SIG-M5 (cell line): ENCODE data around the gene UIMC1.

Experiments used
- DNase-seq: peaks from one replicate; lab custom pipeline; 2025; lab: John Stamatoyannopoulos, UW

The UIMC1 gene

GRCh38 chr5:176954050-176954449 lies 52.5 kb downstream of the UIMC1 start:
- no peak for DNase-seq

- DNase-seq: no peak
These were observed 53.9 kb downstream of the UIMC1 start for GRCh38 chr5:176952531-176953193.

GRCh38 chr5:176948458-176948857 lies 58.1 kb downstream of the UIMC1 start:
- no peak for DNase-seq

GRCh38 chr5:176947847-176948246 lies 58.7 kb downstream of the UIMC1 start:
- DNase-seq: no peak

- no peak for DNase-seq
These were observed 62.3 kb downstream of the UIMC1 start for GRCh38 chr5:176944268-176944667.

GRCh38 chr5:176943816-176944215 lies 62.8 kb downstream of the UIMC1 start:
- DNase-seq: no peak

GRCh38 chr5:176941951-176942350 lies 64.6 kb downstream of the UIMC1 start:
- DNase-seq: no peak

GRCh38 chr5:176938472-176938871 lies 68.1 kb downstream of the UIMC1 start:
- DNase-seq: no peak

GRCh38 chr5:176935017-176935416 lies 71.6 kb downstream of the UIMC1 start:
- DNase-seq: no peak

- no peak for DNase-seq
These were observed 72.2 kb downstream of the UIMC1 start for GRCh38 chr5:176934309-176934930.

GRCh38 chr5:176929654-176930053 lies 76.9 kb downstream of the UIMC1 start:
- DNase-seq: no peak

GRCh38 chr5:176927562-176927961 lies 79.0 kb downstream of the UIMC1 start:
- no peak for DNase-seq

- DNase-seq: no peak
These were observed 83.8 kb downstream of the UIMC1 start for GRCh38 chr5:176922817-176923216.

GRCh38 chr5:176921714-176922113 lies 84.9 kb downstream of the UIMC1 start:
- DNase-seq: no peak

GRCh38 chr5:176918613-176919012 lies 88.0 kb downstream of the UIMC1 start:
- DNase-seq: no peak

- no peak for DNase-seq
These were observed 90.2 kb downstream of the UIMC1 start for GRCh38 chr5:176916337-176916736.

- DNase-seq: no peak
These were observed 90.7 kb downstream of the UIMC1 start for GRCh38 chr5:176915906-176916305.

GRCh38 chr5:176912115-176912514 lies 94.5 kb downstream of the UIMC1 start:
- no peak for DNase-seq

- DNase-seq: no peak
These were observed 97.8 kb downstream of the UIMC1 start for GRCh38 chr5:176908675-176909368.

GRCh38 chr5:176906796-176907195 lies 99.8 kb downstream of the UIMC1 start:
- no peak for DNase-seq

GRCh38 chr5:176906126-176906525 lies 100.5 kb downstream of the UIMC1 start:
- DNase-seq: no peak

GRCh38 chr5:176904276-176904675 lies 102.3 kb downstream of the UIMC1 start:
- DNase-seq: no peak

- DNase-seq: no peak
These were observed 103.5 kb downstream of the UIMC1 start for GRCh38 chr5:176902911-176903664.
